Measurements from ENCODE around the gene AS3MT.
"Not testable (repeated sequence)": the region's sequence is repeated elsewhere in the genome, so short reads cannot be mapped to it uniquely, and the experiment has no call there.

AS3MT gene

DNA sequence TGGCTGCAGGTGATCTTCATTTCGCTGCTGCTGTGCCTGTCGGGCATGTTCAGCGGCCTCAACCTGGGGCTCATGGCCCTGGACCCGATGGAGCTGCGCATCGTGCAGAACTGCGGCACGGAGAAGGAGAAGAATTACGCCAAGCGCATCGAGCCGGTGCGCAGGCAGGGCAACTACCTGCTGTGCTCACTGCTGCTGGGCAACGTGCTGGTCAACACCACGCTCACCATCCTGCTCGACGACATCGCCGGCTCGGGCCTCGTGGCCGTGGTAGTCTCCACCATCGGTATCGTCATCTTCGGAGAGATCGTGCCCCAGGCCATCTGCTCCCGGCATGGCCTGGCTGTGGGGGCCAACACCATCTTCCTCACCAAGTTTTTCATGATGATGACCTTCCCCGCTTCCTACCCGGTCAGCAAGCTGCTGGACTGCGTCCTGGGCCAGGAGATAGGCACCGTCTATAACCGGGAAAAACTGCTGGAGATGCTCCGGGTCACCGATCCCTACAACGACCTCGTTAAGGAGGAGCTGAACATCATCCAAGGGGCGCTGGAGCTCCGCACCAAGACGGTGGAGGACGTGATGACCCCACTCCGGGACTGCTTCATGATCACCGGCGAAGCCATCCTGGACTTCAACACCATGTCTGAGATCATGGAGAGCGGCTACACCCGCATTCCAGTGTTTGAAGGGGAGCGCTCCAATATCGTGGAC is 50.1 kb downstream of the AS3MT start:
- DNase-seq (ENCODE audit: low read depth): no peak

DNA sequence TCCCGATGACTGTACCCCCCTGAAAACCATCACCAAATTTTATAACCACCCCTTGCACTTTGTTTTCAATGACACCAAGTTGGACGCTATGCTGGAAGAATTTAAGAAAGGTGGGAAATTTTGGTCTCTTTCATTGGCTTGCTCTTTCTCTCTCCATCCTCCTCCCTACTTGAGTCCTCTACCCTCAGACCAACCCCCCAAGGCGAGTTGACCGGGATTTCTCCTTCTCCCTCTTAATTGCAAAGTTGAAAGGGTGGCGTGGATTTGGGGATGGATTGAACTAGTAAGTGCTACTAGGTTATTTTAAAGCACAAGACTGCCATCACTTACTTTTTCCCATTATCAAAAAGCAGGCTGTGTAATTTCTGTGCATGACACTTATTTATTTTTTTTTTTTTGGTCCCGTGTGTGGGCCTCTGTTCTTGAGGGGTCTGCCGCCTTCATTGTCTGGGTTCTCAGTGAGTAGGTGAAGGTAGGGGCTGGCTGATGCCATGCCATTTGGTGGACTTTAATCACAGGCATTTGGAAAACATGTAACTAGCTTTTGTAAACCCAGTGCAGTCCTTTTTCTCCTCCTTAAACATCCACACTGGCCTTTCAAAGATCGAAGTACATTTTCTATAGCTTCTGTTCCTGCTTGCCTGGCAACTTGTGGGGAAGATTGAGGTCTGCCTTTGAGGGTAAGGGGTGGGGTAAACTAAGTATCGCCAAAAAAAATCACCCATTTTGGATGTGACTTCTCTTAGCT is 50.9 kb downstream of the AS3MT start:
- DNase-seq (ENCODE audit: low read depth): no peak

DNA sequence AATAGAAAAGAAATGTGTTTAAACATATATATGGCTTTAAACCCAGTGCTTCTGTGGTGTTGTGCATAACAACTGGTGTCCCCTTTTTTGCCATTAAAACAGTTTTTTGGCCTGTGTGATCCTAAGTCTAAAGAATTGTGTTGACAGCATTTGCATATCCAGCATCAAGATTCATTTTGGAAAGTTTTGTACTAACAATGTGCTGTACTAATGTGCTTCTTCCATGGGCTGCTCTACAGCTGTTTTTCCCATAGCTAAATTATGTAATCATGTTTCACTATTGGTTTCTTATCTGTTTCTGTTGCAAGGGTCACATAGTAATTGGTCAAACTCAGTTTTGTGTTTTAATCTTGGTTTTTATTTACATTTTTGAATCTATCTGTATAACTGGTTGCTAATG is 54.3 kb downstream of the AS3MT start:
- DNase-seq (ENCODE audit: low read depth): no peak

DNA sequence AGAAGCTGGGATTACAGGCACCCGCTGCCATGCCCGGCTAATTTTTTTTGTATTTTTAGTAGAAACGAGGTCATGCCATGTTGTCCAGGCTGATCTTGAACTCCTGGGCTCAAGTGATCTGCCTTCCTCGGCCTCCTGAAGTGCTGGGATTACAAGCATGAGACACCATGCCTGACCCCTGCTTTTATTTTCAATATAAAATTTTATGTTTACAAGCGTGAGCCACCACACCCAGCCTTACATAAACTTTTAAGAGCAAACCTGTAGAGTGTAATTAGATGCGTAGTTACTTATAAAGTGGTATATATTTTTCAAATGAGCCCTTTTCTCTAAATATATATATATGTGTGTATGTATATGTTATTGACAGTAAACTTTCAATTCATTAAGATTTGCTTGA is 57.6 kb downstream of the AS3MT start:
- DNase-seq (ENCODE audit: low read depth): no peak

DNA sequence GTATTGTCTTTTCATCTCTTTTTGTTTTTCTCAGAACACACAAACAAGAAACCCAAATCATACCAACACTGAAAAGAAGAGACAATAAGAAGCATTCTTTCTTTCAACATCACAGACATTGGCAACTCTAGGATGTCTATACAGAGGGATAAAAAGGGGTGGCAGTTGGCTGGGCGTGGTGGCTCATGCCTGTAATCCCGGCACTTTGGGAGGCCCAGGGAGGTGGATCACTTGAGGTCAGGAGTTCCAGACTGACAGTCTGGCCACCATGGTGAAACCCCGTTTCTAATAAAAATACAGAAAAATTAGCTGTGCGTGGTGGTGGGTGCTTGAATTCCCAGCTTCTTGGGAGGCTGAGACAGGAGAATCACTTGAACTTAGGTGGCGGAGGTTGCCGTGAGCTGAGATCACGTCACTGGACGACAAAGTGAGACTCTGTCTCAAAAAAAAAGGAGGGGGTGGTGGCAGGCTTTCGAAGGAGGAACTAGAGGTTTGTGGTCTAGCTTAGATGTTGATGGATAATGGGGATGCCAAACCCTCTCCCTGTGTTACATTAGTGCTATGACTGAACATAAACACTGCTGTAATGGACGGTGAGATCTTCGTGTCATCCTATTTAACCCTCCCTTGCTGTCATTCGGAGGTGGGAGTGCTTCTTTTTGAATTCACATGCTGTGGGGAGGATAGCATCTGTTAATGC is 58.2 kb downstream of the AS3MT start:
- no peak for DNase-seq (ENCODE audit: low read depth)

DNA sequence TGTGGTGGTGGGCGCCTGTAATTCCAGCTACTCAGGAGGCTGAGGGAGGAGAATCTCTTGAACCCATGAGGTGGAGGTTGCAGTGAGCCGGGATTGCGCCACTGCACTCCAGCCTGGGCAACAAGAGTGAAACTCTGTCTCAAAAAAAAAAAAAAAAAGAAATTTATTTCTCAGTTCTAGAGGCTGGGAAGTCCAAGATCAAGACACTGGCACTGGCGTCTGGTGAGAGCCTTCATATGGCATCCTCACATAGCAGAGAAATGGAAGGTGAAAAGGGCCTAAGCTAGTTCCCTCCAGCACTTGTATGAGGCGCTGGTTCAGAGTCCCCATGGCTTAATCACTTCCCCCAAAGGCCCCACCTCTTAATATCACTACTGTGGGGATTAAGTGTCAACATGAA is 59.2 kb downstream of the AS3MT start:
- DNase-seq (ENCODE audit: low read depth): not testable (repeated sequence)

DNA sequence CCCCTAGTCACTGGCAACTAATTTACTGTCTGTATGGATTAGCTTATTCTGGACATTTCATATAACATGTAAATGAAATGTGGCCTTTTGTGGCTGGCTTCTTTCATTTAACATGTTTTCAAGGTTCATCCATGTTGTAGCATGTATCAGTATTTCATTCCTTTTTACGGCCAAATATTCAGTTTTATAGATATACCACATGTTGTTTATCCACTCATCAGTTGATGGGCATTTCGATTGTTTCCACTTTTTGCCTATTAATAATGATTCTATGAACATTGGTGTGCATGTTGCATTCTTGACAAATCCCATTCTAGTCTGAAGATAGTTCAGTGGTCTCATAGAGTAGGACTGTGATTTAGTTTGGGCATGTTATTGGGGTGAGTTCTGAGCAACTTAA is 61.5 kb downstream of the AS3MT start:
- DNase-seq (ENCODE audit: low read depth): no peak

DNA sequence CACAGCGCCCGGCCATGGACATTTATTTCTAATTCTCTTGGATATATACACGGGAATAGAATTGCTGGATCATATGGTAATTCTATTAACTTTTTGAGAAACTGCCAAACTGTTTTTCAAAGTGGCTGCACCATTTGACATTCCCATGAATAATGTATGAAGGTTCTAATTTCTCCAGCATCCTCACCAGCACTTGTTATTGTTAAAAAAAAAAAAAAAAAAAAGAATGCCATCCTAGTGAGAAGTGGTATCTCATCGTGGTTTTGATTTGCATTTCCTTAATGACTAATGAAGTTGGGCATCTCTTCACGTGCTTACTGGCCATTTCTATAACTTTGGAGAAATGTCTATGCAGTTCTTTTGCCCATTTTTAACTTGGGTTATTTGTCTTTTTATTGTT is 62.4 kb downstream of the AS3MT start:
- DNase-seq (ENCODE audit: low read depth): no peak

DNA sequence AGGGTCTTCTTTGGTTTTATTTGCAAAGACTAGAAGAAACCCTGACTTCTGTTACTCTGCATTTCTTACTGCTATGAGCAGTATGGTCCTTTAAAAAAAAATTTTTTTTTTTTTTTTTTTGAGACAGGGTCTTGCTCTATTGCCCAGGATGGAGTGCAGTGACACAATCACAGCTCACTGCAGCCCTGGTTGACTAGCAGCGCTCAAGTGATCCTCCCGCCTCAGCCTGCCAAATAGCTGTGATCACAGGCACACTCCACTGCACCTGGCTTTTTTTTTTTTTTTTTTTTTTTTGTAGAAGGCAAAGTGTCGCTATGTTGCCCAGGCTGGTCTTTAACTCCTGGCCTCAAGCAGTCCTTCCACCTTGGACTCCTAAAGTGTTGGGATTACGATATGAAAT is 66.2 kb downstream of the AS3MT start:
- DNase-seq (ENCODE audit: low read depth): no peak

DNA sequence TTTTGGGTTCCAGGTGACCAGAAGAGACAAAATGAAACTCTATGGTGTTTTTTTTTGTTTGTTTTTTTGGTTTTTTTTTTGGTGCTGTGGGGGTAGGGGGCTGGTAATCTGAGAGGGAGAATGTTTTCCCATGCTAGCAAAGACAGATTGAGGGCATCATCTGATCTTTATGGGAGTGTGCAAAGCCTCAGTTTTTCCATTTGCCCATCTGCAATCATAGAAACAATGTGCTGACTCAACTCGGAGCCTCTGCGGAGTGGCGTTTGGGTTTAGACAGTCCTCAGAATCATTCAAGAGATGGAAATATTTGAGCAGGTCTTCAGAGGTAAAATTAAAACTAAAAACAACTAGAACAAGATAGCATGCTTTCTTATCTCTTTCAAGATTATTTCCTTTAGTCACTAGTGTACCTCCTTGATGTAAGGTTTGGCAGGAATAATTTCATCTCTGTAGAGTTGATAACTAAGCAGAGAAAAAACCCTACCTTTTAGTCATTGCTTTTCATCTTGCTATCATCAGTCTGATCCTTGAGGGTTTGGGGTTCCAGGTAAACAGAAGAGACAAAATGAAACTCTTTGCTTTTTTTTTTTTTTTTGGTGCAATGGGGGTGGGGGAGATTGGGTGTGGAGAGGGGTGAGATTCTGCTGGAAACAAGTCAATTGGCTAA is 66.8 kb downstream of the AS3MT start:
- DNase-seq (ENCODE audit: low read depth): no peak

DNA sequence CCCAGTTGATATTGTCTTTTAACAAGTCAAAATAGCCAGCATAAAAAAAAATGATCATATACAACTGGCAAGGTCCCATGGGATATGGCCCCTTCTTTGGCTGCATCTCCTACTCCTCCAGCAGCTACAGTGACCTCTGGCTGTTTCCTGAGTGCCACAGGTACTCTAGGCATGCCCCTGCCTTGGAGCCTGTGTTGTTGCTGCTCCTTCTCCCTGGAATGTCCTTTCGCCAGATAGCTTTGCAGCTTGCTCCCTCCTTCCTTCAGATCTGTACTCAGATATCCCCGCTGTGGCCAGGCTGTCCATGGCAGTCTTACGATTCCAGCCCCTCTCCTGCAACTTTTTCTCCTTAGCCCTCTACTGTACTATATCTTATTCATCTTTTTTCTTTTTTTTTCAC is 72.1 kb downstream of the AS3MT start:
- no peak for DNase-seq (ENCODE audit: low read depth)

DNA sequence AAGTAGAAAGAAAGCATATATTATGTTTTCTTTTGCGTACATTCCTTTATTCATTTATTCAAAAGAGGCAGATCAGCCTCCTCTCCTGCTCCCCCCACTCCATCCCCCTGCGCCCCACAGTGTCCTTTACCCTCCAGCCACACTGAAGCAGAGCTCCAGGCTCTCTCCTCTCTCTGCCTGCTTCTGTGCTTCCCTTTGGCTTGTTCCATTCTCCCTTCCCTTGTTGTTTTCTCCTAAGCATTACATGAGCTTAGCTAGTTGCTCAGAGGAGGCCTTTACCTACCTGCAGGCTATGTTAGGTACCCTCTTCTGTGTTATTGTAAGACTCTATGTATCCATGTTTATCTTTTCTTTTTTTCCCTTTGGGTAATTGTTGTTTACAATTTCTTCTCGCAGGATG is 76.2 kb downstream of the AS3MT start:
- DNase-seq (ENCODE audit: low read depth): no peak

DNA sequence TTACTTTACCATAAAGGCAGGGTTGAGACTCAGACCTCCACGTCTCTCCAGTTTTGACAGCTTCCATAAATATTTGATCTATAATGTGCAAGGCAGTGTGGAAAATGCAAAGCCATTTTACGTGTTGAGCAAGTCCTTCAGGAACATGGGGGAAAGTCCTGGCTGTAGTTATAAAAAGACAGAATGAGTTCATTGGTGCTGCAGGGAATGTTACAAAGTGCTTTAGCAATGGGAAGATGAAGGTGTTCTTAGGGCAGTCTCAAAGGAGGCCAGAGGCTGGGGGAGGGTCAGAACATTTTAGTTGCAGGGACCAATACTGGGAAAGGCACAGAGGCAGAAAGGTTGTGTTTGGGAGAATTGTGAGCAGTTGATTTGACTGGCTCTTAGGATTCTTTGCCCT is 76.7 kb downstream of the AS3MT start:
- DNase-seq (ENCODE audit: low read depth): no peak

DNA sequence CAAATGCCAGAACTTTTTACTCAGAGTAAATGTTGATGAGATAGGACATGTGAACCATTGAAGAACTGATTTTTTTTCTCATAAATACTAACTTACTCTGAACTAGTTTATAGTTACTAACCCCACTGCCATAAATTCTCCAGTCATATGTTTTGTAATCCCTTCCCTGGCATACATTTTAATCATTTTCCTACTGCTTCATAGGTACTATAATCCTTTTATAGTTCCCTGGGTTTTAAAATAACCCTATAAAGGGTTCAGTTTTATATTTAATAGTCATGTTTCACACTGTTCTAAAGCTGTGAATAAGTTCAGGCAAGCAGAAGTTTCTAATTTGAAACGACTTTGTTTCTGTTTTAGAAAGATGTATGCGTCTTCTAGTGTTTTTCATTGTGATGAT is 77.7 kb downstream of the AS3MT start:
- no peak for DNase-seq (ENCODE audit: low read depth)

DNA sequence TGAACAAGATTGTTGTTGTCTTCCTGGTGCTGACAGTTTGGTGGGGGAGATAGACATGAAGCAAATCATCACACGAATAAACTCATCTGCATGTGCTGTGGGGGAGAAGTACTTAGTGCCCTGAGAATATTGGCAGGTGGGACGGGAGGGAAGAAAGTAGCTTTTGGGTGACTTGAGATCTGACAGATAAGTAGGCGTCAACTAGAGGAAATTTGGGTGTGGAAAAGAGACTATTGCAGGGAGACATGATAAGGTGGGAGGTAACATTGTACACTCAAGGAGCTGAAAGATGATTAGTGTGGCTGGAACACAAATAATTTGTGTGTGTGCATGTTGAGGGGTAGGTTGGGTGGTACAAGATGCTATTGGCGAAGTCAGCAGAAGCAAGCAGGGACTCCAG is 78.9 kb downstream of the AS3MT start:
- no peak for DNase-seq (ENCODE audit: low read depth)

DNA sequence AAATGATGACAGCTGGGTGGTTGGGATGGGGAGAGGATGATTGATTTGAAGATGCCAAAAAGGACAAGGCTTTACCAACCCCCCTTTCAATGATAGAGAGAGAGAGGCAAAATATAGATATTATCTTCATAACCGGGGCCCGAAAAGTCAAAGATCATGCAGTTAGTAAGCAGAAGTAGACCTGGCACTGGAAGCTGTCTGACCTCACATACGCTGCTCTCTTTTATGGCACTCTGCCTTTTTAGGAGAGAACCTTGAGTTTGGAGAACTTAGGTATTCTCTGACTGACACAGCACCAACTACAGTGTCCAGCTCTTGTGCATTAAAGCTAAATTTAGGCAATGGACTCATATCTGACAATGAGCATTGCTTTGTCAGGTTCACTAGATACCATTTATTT is 79.5 kb downstream of the AS3MT start:
- DNase-seq (ENCODE audit: low read depth): no peak

DNA sequence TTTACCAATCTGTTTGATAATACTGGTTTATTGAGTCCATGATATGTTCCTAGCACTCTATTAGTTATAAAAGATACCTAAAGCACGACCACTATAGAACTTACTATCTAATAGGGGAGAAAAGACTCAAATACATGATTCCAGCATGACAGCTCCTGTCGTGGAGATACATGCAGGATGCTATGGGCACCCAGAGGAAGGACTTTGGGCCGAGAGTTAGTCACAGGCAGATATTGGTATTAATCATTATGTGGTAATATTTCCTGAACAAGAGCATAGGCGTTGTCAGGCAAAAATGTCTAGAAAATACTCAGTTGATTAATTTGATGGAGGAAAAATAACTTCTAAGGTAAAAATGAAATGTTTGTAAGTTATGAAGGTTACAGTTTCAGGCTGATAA is 80.6 kb downstream of the AS3MT start:
- DNase-seq (ENCODE audit: low read depth): no peak

DNA sequence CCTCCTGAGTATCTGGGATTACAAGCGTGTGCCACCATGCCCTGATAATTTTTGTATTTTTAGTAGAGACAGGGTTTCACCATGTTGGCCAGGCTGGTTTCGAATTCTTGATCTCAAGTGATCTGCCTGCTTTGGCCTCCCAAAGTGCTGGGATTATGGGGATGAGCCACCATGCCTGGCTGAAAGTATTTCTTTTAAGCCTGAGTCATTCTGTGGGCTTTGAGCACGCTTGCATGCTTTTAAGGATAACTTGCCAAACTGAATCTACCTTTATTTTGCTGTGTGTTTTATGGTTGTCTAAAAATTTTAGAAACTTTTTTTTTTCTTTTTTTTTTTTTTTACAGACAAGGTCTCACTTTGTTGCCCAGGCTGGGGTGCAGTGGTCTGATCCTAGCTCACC is 82.0 kb downstream of the AS3MT start:
- DNase-seq (ENCODE audit: low read depth): no peak

Data from non-pigmented ciliary epithelial cell (primary cell).